ELF-1 (cell line): Measurements from ENCODE around the gene RAB10.
"Not testable (repeated sequence)": the region's sequence is repeated elsewhere in the genome, so short reads cannot be mapped to it uniquely, and the experiment has no call there.

ENCODE experiments used
- DNase-seq: peaks from one replicate; pipeline ENCODE4 v3.0.0-alpha.2; 2016; ENCODE audit warnings: low read depth, low spot score

RAB10 gene

GRCh38 chr2:26150243-26150642 lies 116.4 kb downstream of the RAB10 start:
- DNase-seq, result no peak

DNA sequence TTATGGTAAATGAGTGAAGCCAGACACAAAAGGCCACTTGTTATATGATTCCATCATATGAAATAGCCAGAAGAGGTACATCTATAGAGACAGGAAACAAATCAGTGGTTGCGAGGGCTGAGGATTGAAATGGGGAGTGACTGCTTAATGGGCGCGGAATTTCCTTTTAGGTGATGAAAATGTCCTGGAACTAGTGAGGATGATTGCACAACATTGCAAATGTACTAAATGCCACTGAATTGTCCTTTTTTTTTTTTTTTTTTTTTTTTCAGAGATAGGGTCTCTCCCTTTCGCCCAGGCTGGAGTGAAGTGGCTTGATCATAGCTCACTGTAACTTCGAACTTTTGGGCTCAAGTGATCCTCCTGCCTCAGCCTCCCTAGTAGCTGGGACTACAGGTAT lies 123.7 kb downstream of the RAB10 start:
- DNase-seq, result no peak

GRCh38 chr2:26161926-26162325 lies 128.0 kb downstream of the RAB10 start:
- DNase-seq, result no peak

DNA sequence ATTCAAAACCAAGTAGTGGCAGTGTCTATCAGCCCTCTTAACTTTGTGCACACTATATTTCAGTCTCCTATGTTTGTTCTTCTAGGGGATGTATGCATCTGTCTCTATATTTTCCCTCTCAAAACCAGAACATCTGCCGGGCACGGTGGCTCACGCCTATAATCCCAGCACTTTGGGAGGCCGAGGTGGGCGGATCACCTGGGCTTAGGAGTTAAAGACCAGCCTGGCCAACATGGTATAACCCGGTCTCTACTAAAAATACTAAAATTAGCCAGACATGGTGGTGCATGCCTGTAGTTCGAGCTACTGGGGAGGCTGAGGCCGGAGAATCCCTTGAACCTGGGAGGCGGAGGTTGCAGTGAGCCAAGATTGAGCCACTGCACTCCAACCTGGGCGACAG lies 129.1 kb downstream of the RAB10 start:
- DNase-seq, result no peak

DNA sequence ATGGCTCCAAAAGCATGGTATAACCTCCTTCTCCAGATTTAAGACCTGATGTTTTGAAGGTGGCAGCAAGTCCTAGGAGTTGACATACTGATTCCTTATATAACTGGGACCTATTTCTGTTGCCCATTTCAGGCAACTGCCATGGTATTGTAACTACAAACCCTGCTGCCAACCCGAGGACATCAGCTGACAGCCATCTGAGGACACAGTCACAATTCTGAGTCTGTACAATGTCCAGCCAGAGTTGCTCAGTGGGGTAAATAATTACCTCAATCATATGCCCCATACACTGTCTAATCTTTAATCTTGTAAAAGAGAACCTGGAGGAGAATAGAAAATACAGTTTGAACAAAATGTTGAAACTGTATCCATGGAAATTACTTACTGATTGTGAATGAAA lies 130.3 kb downstream of the RAB10 start:
- DNase-seq, result no peak

- DNase-seq, result no peak
Observed at GRCh38 chr2:26164641-26165211, 130.8 kb downstream of the RAB10 start.

DNA sequence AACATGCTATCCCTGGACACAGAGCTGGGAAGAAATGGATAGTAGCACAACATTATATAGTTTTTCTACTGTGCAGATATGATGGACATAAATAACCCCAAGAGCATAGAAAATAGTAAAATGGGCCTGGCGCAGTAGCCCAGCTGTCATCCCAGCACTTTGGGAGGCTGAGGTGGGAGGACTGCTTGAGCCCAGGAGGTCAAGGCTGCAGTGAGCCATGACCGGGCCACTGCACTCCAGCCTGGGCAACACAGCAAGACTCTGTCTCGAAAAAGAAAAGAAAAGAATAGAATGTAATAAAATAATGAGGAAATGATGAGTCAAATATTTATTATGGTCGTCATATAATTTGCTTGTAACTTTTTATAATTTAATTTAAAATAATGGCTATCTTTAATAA lies 131.5 kb downstream of the RAB10 start:
- no peak for DNase-seq

DNA sequence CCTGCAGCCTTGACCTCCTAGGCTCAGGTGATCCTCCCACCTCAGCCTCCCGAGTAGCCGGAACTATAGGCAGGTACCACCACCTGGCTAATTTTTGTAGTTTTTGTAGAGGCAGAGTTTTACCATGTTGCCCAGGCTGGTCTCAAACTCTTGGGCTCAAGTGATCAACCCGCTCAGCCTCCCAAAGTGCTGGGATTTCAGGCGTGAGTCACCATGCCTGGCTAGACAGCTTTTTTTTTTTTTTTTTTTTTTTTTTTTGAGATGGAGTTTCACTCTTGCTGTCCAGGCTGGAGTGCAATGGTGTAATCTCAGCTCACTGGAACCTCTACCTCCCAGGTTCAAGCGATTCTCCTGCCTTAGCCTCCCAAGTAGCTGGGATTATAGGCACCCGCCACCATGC lies 132.7 kb downstream of the RAB10 start:
- DNase-seq, result not testable (repeated sequence)

GRCh38 chr2:26168785-26169184 lies 134.9 kb downstream of the RAB10 start:
- no peak for DNase-seq

- DNase-seq, result no peak
Observed at GRCh38 chr2:26169226-26169625, 135.3 kb downstream of the RAB10 start.

DNA sequence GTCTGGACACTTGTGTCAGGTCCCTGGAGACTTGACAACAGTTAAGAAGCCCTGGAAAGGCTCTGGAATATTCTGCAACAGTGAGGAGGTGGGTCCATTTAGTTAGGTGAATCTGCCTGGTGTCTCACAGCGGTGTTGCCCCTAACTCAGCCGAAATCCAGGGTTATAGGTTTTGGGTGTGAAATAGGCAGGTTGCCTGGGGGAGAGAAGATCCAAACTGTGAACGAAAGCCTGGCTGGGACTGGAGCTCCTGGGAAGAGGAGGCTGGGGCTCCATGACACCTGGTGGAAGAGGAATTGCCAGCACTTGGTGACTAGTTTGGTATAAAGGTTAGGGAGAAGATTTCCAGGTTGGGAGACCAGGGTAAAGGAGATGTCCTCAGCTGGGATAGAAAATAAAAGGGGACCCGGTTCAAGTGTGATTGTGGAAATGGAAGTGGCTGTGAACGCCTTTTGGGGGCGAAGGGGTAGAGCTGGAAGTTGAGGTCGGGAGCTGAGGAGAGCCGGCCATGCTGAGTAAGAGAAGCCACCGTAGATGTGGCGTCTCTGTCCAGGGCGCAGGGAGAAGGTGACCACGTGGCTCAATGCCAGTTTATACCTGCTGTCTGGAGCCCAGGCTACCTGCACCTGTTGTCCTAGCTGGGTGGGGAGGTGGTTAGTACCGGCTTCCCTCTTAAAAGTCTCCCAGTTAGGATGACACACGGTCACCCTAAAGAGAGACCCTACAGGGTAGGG lies 136.0 kb downstream of the RAB10 start:
- no peak for DNase-seq

- DNase-seq, result no peak
Observed at GRCh38 chr2:26170795-26171194, 136.9 kb downstream of the RAB10 start.

- peak; percentile 55 for DNase-seq
Observed at GRCh38 chr2:26172189-26172870, 138.4 kb downstream of the RAB10 start.

DNA sequence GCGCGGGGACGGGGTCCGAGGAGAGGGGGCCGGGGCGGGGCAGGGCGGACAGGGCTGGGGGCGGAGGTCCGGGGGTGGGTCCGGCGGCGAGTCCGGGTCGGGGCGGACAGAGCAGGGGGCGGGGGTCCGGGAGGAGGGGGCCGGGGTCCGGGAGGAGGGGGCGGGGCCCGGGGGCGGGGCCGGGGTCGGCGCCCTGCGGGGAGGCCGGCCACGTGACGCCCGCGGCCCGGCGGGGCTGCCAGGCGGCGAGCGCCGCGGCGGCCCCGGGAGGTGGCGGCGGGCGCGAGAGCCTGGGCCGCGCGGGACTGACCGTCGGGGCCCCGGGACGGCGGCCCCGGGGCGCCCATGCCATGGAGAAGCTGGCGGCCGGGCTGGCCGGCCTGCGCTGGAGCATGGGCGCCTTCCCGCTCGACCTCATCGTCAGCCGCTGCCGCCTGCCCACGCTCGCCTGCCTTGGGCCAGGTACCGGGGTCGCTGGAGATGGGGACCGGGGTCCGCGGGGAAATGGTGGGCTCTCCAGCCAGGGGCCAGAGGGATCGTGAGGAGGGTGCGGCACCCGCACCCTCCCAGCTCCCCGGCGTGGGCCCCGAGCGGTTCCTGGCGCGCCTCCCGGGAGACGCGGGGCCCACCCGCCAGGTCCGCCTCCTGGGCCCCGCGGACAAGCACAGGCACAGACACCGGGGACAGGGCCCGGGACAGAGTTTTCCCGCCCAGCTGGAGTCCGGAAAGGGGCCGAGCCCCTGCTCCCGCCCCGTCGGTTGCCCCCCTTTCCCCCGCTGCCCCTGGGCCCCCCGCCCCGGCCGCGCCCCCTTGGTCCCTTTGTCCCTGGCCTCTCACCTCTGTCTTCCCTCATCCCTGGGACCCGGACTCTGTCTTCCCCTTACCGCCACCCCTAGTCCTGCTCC lies 139.2 kb downstream of the RAB10 start, which contains the start of gene GAREM2:
GAREM2 (plus strand) TSS at position 218 of the 905 bp plus-strand sequence; CDS start at position 351, 133 bp downstream.
- DNase-seq, result no peak

- DNase-seq, result no peak
Observed at GRCh38 chr2:26173776-26174482, 140.0 kb downstream of the RAB10 start.

DNA sequence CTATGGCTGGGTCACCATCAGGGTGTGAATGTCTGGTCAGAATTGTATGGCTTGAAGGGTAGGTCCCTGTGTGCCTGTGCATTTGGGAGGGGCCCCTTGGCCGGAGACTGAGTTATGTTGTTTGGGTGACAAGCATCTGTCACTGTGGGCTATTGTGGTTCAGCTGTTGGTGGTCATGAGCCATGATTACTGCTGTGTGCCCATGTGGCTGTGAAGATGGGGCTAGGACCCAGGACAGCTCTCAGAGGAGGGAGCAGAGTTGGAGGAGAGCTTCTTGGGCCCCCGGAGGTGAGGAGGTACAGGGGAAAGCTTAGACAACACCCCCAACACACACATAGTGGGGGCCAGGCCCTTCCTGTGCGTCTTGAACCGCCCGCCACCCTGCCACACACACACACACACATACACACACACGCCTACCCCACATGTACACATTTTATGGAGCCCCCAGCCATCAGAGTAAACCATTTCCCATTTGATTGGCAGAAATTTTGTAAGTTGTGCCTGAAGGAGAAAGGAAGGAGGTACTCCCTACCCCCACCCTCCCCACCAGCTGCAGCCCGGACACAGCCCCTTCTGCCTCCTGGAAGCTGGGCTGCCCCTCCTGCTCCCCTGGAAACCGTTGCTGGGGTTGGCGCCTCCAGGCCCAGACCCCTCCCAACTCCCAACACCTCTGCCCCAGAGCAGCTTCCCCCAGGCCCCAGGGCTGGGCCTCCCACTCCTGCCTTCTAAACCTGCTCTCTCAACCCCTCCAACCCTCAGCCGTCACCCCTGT lies 141.0 kb downstream of the RAB10 start:
- no peak for DNase-seq

- DNase-seq, result no peak
Observed at GRCh38 chr2:26175466-26176278, 141.8 kb downstream of the RAB10 start.

DNA sequence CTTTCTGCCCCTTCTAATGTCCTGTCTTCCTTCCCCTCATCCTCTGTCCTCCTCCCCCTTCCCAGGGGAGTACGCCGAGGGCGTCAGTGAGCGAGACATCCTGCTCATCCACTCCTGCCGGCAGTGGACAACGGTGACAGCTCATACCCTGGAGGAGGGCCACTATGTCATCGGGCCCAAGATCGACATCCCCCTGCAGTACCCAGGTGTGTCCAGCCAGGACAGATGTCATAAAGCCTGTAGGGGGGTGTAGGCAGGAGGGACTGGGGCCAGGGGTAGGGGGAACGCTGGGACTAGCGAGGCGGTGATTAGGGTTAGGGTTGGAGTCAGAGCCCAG lies 142.4 kb downstream of the RAB10 start:
- peak; percentile 64 for DNase-seq

- no peak for DNase-seq
Observed at GRCh38 chr2:26177122-26177521, 143.2 kb downstream of the RAB10 start.

GRCh38 chr2:26178246-26178645 lies 144.4 kb downstream of the RAB10 start:
- no peak for DNase-seq
